ENCODE measurements around the gene ADGRD1. TPM values are rescaled to one million over a fixed set of nuclear protein-coding genes. Genes with fewer than 3 reads are reported as not detected.
"Not testable (repeated sequence)": the region's sequence is repeated elsewhere in the genome, so short reads cannot be mapped to it uniquely, and the experiment has no call there.

ADGRD1 gene
- total RNA-seq, 1 donor from 2014 or later: 4.1 TPM

GRCh38 chr12:131055093-131055465, 101.4 kb downstream of the ADGRD1 start:
- no peak for DNase-seq (ENCODE audit: low spot score)

DNA sequence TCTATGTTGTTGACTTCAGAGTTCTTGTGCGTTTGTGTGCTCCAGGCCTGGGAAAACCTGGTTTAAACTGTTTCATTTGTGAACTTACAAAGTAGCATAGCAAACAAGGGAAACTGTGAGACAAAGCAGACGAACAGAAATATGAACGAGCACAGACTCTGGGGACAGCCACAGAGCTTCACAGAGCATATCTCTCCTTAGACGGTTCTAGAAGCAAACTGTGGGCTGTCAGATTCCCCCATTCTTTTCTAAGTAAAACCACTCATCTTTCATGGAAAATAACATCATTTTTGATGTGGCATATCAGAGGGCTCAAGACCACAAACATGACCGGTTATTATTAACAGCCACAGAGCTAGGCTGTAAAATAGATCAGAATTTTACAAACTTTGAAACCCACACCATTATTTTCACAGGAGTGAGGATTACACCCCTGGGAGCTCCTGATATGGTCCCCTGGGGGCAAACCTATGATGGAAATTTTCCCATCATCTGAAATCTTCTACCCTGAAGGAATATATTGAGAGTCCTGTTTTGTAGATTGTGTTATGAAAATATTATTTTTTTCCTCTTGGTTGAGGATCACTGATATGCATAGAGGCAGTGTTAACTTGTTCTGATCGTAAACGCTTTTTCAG, 102.0 kb downstream of the ADGRD1 start:
- DNase-seq (ENCODE audit: low spot score): no peak

- no peak for DNase-seq (ENCODE audit: low spot score)
These were observed 102.9 kb downstream of the ADGRD1 start for GRCh38 chr12:131056626-131057025.

DNA sequence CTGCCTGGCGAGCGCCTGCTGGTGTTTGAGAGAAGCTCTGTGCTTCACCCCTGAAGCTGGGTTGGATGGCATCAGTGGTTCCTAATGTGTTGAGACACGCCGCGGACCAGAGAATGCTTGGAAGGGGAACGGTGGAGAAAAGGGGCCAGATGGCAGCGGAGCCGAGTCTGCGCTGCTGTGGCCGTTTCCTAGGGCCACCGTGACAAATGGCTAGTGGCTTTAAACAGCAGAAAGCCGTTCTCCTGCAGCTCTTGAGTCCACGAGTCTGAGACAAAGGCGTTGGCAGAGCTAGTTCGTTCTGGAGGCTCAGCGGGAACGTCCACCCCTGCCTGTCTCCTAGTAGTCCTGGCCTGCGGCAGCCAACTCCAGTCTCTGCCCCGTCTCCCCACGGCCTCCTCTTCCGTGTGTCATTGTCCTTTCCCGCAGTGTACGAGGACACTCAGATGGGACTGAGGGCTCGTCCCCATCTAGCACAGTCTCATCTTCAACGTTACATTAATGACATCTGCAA, 103.6 kb downstream of the ADGRD1 start:
- DNase-seq (ENCODE audit: low spot score): no peak

- no peak for DNase-seq (ENCODE audit: low spot score)
These were observed 104.2 kb downstream of the ADGRD1 start for GRCh38 chr12:131057722-131058515.

- DNase-seq (ENCODE audit: low spot score): no peak
These were observed 105.0 kb downstream of the ADGRD1 start for GRCh38 chr12:131058700-131059099.

- DNase-seq (ENCODE audit: low spot score): no peak
These were observed 106.5 kb downstream of the ADGRD1 start for GRCh38 chr12:131060011-131060703.

DNA sequence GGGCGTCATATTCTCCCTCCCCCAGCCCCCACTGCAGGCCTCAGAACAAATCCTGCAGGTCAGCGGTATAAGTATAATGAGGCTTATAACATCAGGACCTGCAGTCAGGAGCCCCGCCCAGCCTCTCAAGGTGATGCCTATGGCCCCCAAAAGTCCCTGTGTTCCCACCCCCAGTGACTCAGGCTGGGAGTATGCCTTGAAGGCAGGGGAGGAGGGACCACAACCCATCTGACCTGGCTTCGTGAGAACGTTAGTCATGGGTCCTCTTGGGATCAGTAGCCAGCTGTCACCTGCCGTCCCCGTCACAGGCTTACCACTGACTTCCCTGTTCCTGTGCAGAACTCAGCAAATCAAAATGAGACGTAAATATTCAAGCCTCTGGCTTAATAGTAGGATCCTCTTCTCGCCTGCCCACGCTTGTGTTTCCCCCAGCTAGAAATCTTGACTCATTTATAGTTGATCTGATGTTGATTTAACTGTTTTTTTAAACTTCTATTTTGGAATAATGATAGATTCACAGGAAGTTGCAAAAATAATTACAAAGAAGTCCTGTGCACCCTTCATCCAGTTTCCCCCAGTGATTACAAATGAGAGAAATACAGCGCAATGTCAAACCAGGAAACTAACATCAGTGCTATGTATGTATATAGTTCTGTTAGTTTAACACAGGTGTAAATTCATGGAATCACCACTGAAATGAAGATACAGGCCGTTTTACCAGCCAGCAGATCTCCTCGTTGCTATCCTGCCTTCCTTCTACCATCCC, 107.5 kb downstream of the ADGRD1 start:
- DNase-seq (ENCODE audit: low spot score): no peak

DNA sequence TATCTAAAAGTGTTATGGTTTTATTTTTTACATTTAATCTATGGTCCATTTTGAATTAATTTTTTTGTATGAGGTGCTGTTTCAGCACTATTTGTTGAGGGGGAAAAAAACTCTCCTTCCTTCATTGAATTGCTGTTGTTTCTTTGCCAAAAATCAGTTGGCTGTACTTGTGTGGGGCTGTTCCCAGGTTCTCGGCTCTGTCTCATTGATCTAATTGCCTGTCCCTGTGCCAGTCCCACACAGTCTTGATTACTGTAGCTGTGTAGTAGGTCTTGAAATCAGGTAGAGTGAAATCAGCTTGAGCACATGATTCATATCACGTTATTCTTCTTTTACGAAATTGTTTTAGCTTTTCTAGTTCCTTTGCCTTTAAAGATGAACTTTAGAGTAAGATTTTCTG, 109.7 kb downstream of the ADGRD1 start:
- DNase-seq (ENCODE audit: low spot score): no peak

GRCh38 chr12:131063960-131064359, 110.3 kb downstream of the ADGRD1 start:
- DNase-seq (ENCODE audit: low spot score): no peak

DNA sequence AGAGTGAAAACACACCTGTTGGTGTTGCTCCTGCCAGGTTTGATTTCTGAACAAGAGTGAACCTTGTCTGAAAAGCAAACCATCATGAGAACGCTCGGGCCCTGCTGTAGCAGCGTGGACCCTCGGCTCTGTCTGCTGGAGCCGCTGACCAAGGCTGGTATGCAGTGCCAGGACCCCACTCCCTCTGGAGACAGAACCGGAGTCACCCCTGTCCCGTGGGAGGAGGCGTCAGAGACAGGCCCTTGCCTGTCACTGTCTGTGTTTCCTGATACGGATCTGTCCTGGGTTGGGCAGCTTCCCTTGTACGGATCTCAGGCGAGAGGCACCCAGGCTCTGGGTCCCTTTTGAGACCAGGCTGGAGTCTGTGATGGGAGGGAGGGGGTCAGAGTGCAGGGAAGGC, 111.6 kb downstream of the ADGRD1 start:
- no peak for DNase-seq (ENCODE audit: low spot score)

DNA sequence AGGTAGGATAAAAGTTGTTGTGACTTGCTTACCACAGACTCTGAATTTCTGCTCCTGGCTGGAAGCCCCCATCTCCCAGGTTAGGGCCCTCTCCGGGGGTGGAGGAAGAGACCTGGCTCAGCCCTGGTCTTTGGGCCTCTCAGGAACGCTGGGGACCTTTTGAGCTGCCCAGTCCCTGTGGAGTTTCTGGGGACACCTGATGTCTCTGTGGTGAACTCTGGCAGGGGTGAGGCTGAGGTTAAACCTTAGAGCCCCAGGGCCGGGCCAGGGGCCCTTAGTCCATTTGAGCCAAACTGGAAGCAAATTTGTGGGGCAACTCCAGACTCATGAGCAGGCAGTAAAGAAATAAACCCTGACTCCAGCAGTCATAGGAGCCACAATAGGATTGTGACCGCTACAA, 112.1 kb downstream of the ADGRD1 start:
- no peak for DNase-seq (ENCODE audit: low spot score)

GRCh38 chr12:131066207-131066885, 112.6 kb downstream of the ADGRD1 start:
- DNase-seq (ENCODE audit: low spot score): no peak

DNA sequence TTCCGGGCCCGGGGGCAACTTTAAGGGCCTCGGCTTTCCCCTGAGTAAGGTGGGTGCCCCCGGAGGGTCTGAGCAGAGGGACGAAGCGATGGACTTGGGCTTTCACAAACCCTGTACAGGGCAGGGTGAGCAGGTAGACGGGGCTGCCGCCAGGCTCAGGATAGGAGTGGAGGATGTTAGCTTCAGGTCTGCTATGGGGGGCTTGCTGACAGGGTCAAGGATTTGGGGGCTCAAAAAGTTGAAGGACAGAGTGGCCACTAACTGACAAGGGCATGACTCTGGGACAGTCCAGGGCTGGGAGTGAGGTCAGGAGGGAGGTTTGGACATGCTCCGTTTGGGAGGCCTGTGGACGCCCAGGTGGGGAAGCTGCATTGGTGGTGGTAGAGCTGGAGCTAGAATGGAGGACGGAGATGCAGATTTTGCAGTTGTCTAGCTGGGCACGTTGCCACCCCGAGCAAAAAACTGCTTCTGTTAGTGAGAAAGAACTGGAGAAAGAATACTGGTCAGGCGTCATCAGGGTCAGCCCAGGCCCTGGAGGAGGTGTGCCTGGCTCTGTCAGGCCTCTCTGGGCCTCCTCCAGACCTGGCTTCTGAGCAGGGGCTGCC, 113.3 kb downstream of the ADGRD1 start:
- no peak for DNase-seq (ENCODE audit: low spot score)

- peak; percentile 7 for DNase-seq (ENCODE audit: low spot score)
These were observed 114.5 kb downstream of the ADGRD1 start for GRCh38 chr12:131067981-131068851.

GRCh38 chr12:131068926-131069720, 115.4 kb downstream of the ADGRD1 start:
- not testable (repeated sequence) for DNase-seq (ENCODE audit: low spot score)

GRCh38 chr12:131070136-131070535, 116.4 kb downstream of the ADGRD1 start:
- not testable (repeated sequence) for DNase-seq (ENCODE audit: low spot score)

- not testable (repeated sequence) for DNase-seq (ENCODE audit: low spot score)
These were observed 117.0 kb downstream of the ADGRD1 start for GRCh38 chr12:131070668-131071067.
